BJ (cell line): Measurements from ENCODE around the gene SYT1. TPM values are rescaled to one million over a fixed set of nuclear protein-coding genes. Genes with fewer than 3 reads are reported as not detected.

Experiments
- CTCF ChIA-PET: fragments of 350-600 bp; formaldehyde crosslinking; extraction: SDS; loops from one replicate; lab custom pipeline; 2021; ENCODE audit warnings: antibody characterized with exemption, inconsistent platforms; lab: Yijun Ruan, JAX
- POLR2A ChIA-PET: fragments of 300-600 bp; sonication (Branson Sonifier 250); formaldehyde crosslinking; extraction: SDS; loops from one replicate; lab custom pipeline; 2021; ENCODE audit warnings: antibody characterized with exemption; lab: Charles Lee
- DNase-seq: peaks from one replicate; pipeline ENCODE4 v3.0.0-alpha.2; 2011; ENCODE audit warnings: low read depth
- H3K27me3 ChIP-seq: 2 replicates; pipeline ENCODE4 v1.6.0; 2011; ENCODE audit warnings: low read length; ENCODE audit not compliant: control insufficient read depth, insufficient read depth
- H3K36me3 ChIP-seq: 2 replicates; pipeline ENCODE4 v1.5.1; 2011; ENCODE audit warnings: low read length; ENCODE audit not compliant: control insufficient read depth, insufficient read depth
- H3K4me3 ChIP-seq: 2 replicates; pipeline ENCODE4 v1.5.1; 2011; ENCODE audit warnings: low read depth, mild to moderate bottlenecking, control low read depth, low read length
- CTCF ChIP-seq: IDR thresholded peaks from 2 replicates; pipeline ENCODE4 v1.5.1; 2011; ENCODE audit warnings: low read depth, mild to moderate bottlenecking, control low read depth, inconsistent platforms, low read length, moderate library complexity; ENCODE audit not compliant: insufficient read depth
- polyA plus RNA-seq: library from polyadenylated mRNA; depleted of rRNA; stranded (reverse); fragments of >200 nt; gene quantifications from 2 replicates; pipeline ENCODE4 v1.2.3, GENCODE V29; 2011

The SYT1 gene
- polyA plus RNA-seq, 1 experiment, result 0.70 TPM

GRCh38 chr12:79296871-79297270 is 432.3 kb downstream of the SYT1 start:
- Histone ChIP-seq H3K4me3 (no peak overlapping the region), H3K27me3 (no peaks in the 10 kb centered on the region), H3K36me3 (no peaks in the 10 kb centered on the region)
- TF ChIP-seq CTCF, result no peak
- no peak for DNase-seq
- ChIA-PET POLR2A (no interaction called here), CTCF (no interaction called here)

GRCh38 chr12:79298506-79298905 is 433.9 kb downstream of the SYT1 start:
- no peak for TF ChIP-seq CTCF
- Histone ChIP-seq H3K4me3 (no peak overlapping the region), H3K27me3 (no peaks in the 10 kb centered on the region), H3K36me3 (no peaks in the 10 kb centered on the region)
- POLR2A ChIA-PET, result no interaction called here
- CTCF ChIA-PET, result no interaction called here
- DNase-seq, result no peak

GRCh38 chr12:79299447-79300198 is 435.0 kb downstream of the SYT1 start:
- H3K36me3 ChIP-seq, result no peaks in the 10 kb centered on the region
- H3K4me3 ChIP-seq, result no peak overlapping the region
- CTCF ChIA-PET, result no interaction called here
- H3K27me3 ChIP-seq, result no peaks in the 10 kb centered on the region
- TF ChIP-seq CTCF, result no peak
- POLR2A ChIA-PET, result no interaction called here
- DNase-seq, result no peak

- no peak for TF ChIP-seq CTCF
- POLR2A ChIA-PET, result no interaction called here
- CTCF ChIA-PET, result no interaction called here
- DNase-seq, result no peak
- Histone ChIP-seq H3K4me3 (no peak overlapping the region), H3K36me3 (no peaks in the 10 kb centered on the region), H3K27me3 (no peaks in the 10 kb centered on the region)
These were observed 435.6 kb downstream of the SYT1 start for GRCh38 chr12:79300199-79300568.

GRCh38 chr12:79301181-79301580 is 436.6 kb downstream of the SYT1 start:
- Histone ChIP-seq H3K36me3 (no peaks in the 10 kb centered on the region), H3K27me3 (no peaks in the 10 kb centered on the region), H3K4me3 (no peak overlapping the region)
- TF ChIP-seq CTCF, result no peak
- DNase-seq, result no peak
- POLR2A ChIA-PET, result no interaction called here
- CTCF ChIA-PET, result no interaction called here
